B cell (primary cell): ENCODE results near the gene PROB1. TPM values are rescaled to one million over a fixed set of nuclear protein-coding genes. Genes with fewer than 3 reads are reported as not detected.

Experiments used
- ATAC-seq: fragments of 200-7000 bp; cut with Tn5 transposase; one replicate; pipeline ENCODE4 v1.10.0; 2021; ENCODE audit warnings: low read depth, mild to moderate bottlenecking, moderate number of reproducible peaks, moderate library complexity
- CTCF ChIA-PET: fragments of 350-600 bp; sonication (Branson Sonifier 250); formaldehyde crosslinking; loops from one replicate; lab custom pipeline; 2021; ENCODE audit warnings: antibody characterized with exemption, inconsistent platforms; lab: Charles Lee
- POLR2A ChIA-PET: fragments of 350-600 bp; sonication (Branson Sonifier 250); formaldehyde crosslinking; loops from one replicate; lab custom pipeline; 2021; ENCODE audit warnings: antibody characterized with exemption; lab: Charles Lee
- DNase-seq: peaks from one replicate; pipeline ENCODE4 v3.0.0; 2013
- H2AFZ ChIP-seq: 2 replicates; pipeline ENCODE4 v1.6.1; 2012; ENCODE audit warnings: mild to moderate bottlenecking, low read depth, low read length; ENCODE audit not compliant: insufficient read depth, poor library complexity, severe bottlenecking
- H3K27ac ChIP-seq, 2 donors: 1 replicate in 1 of 2; 2 replicates in 1 of 2; pipeline ENCODE4 v1.5.1; 2012 to 2013; ENCODE audit warnings: low read length in 2 of 2, mild to moderate bottlenecking in 2 of 2, moderate library complexity in 1 of 2
- H3K27me3 ChIP-seq, 4 experiments: fragments of 200-600 bp in 1 of 4; sonication (generic) in 1 of 4; replicated peaks in 1 of 4; 1 replicate in 2 of 4; 2 replicates in 2 of 4; pipeline versions ENCODE4 v1.6.1 to v1.7.0; 2013 to 2016; ENCODE audit warnings: low read length in 3 of 4, mild to moderate bottlenecking in 2 of 4, mixed read lengths in 1 of 4, moderate library complexity in 1 of 4; ENCODE audit not compliant: insufficient read depth in 4 of 4, control insufficient read depth in 3 of 4; ENCODE audit errors: control extremely low read depth in 1 of 4
- H3K36me3 ChIP-seq, 2 experiments: replicated peaks in 1 of 2; 1 replicate in 1 of 2; 2 replicates in 1 of 2; pipeline versions ENCODE4 v1.6.1 to v1.7.1; 2013; ENCODE audit warnings: low read length in 1 of 2; ENCODE audit not compliant: insufficient read depth in 2 of 2, control insufficient read depth in 1 of 2; ENCODE audit errors: control extremely low read depth in 1 of 2, extremely low read depth in 1 of 2
- H3K4me1 ChIP-seq, 2 donors: fragments of 200-600 bp in 1 of 2; sonication (generic) in 1 of 2; 1 replicate in 1 of 2; 2 replicates in 1 of 2; pipeline versions ENCODE4 v1.5.1 to v1.6.1; 2013 to 2017; ENCODE audit warnings: low read length in 2 of 2; ENCODE audit not compliant: control insufficient read depth in 2 of 2, insufficient read depth in 2 of 2
- H3K4me2 ChIP-seq: replicated peaks from 2 replicates; pipeline ENCODE3; 2012; ENCODE audit warnings: mild to moderate bottlenecking, low read depth, low read length; ENCODE audit not compliant: poor library complexity, severe bottlenecking
- H3K4me3 ChIP-seq, 5 experiments: fragments of 200-600 bp in 1 of 5; sonication (generic) in 1 of 5; 1 replicate in 3 of 5; 2 replicates in 2 of 5; pipeline versions ENCODE4 v1.5.1 to v1.7.0; 2011 to 2016; ENCODE audit warnings: low read length in 4 of 5, mild to moderate bottlenecking in 4 of 5, low read depth in 2 of 5, control low read depth in 1 of 5, moderate library complexity in 1 of 5; ENCODE audit not compliant: insufficient read depth in 1 of 5; ENCODE audit errors: control extremely low read depth in 1 of 5, extremely low read depth in 1 of 5
- H3K79me2 ChIP-seq: fragments of 200-600 bp; sonication (generic); one replicate; pipeline ENCODE4 v1.6.0; 2016; ENCODE audit warnings: low read length; ENCODE audit not compliant: control insufficient read depth, insufficient read depth
- H3K9ac ChIP-seq: fragments of 200-600 bp; sonication (generic); 2 replicates; pipeline ENCODE4 v1.6.1; 2017; ENCODE audit warnings: mild to moderate bottlenecking, low read length, moderate library complexity
- H3K9me3 ChIP-seq, 3 donors: one replicate each; pipeline versions ENCODE4 v1.6.1 to v1.7.1; 2013; ENCODE audit warnings: low read length in 2 of 3; ENCODE audit not compliant: control insufficient read depth in 2 of 3, insufficient read depth in 1 of 3; ENCODE audit errors: control extremely low read depth in 1 of 3
- H4K20me1 ChIP-seq: 2 replicates; pipeline ENCODE4 v1.6.0; 2012; ENCODE audit warnings: mild to moderate bottlenecking, low read length; ENCODE audit not compliant: insufficient read depth, control insufficient read depth, poor library complexity, severe bottlenecking
- H3K27ac Mint-ChIP-seq: one replicate; pipeline ENCODE4 v1.8.0; 2021; ENCODE audit warnings: mixed read lengths
- H3K27me3 Mint-ChIP-seq: one replicate; pipeline ENCODE4 v1.8.0; 2021; ENCODE audit warnings: mixed read lengths
- H3K4me1 Mint-ChIP-seq: one replicate; pipeline ENCODE4 v1.8.0; 2021; ENCODE audit warnings: mixed read lengths
- H3K4me3 Mint-ChIP-seq: one replicate; pipeline ENCODE4 v1.8.0; 2021; ENCODE audit warnings: mixed read lengths
- H3K9me3 Mint-ChIP-seq: one replicate; pipeline ENCODE4 v1.8.0; 2022; ENCODE audit warnings: mixed read lengths; ENCODE audit not compliant: insufficient read depth
- EZH2 ChIP-seq: IDR thresholded peaks from 2 replicates; pipeline ENCODE4 v1.6.1; 2012; ENCODE audit warnings: borderline replicate concordance, low read depth, mild to moderate bottlenecking, moderate library complexity, low read length; ENCODE audit not compliant: insufficient read depth, poor library complexity, severe bottlenecking
- WGBS: methylation state at CpG from one replicate; pipeline ENCODE4 v1.1.5; 2013; ENCODE audit warnings: missing lambda C conversion rate; ENCODE audit not compliant: insufficient coverage; 5-methylcytosine and 5-hydroxymethylcytosine counted together
- intact Hi-C: fragments of 100-400 bp; cut with micrococcal nuclease; formaldehyde crosslinking; loops from one replicate; pipeline ENCODE4 v1.10.0; 2022
- polyA plus RNA-seq: library from polyadenylated mRNA; depleted of rRNA; stranded (reverse); fragments of >200 nt; gene quantifications from 2 replicates; pipeline ENCODE4 v1.2.3, GENCODE V29; 2012
- total RNA-seq, 2 donors: library from RNA; stranded (reverse); fragments of 120-200 nt in 1 of 2; gene quantifications; 1 replicate in 1 of 2; 2 replicates in 1 of 2; pipeline versions ENCODE4 v1.2.3 to v1.2.4, GENCODE V29; 2013 to 2022
- TF ChIP-seq, protein P1 (sequence below): fragments of 200-600 bp; IDR thresholded peaks from one replicate; pipeline ENCODE4 v1.8.0; 2022; ENCODE audit warnings: antibody characterized with exemption, mild to moderate bottlenecking

The PROB1 gene
- total and polyA plus RNA-seq, 2 donors (not counting 1 experiment from before 2014, with no cell fraction given): 1.2 to 3.7 TPM

DNA sequence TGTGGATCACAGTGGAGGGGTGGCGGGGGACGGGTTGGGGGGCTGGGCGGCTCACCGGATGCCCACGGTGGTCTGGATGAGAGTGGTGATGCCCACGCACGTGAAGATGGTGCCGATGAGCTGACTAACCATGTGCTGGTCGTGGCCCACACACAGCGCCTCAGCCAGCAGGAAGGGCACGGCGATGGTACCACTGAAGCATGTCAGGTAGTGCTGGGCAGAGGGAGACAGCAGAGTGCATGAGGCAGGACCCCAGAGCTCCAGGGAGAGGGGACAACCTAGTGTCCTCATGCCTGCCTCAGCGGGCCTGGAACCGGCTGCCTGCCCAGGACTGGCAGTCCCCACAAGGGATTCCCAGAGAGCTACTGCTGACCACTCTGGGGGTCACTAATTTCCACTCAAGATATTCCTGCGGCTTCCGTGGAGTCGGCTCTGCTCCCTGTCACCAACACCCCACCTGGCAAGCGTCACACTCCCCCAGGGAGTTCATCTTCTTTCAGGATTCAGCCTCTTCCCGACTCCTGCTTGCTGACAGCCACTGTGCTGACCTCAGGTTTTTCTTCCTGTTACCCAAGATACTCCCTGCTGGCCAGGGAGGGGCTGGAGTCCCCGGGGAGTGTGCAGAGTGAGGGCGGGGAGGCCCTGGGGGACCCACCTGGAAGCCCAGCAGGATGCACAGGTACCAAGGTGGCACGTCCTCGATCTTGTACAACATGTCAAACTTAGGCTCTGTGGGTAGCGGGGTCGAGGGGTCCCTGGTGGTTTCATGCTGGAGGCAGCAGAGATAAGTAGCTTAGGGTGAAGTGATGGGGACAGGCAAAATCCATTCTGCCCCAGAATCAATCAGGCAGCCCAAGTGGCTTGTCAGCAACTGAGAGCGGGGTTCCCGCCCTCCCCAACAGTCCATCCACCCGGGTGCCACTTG lies 12.8 kb downstream of the PROB1 start:
- 77% methylated on average over 24 of the region's 28 CpGs for WGBS
- POLR2A ChIA-PET: no interaction called here
- Histone ChIP-seq H3K79me2 (peaks cover 34% of the 10 kb centered on the region), H3K9me3 (no peaks in the 10 kb centered on the region), H4K20me1 (no peaks in the 10 kb centered on the region), H2AFZ (no peak overlapping the region), H3K4me2 (peak overlapping the region; percentile 35), H3K9ac (no peak overlapping the region), H3K4me1 (peaks cover 30 to 48% of the 10 kb centered on the region in 2 donors), H3K36me3 (peaks cover 0 to 2% of the 10 kb centered on the region in 2 experiments), H3K27ac (no peak overlapping the region), H3K4me3 (no peak overlapping the region), H3K27me3 (no peaks in the 10 kb centered on the region)
- TF ChIP-seq EZH2: no peak
- TF ChIP-seq, protein P1, sequence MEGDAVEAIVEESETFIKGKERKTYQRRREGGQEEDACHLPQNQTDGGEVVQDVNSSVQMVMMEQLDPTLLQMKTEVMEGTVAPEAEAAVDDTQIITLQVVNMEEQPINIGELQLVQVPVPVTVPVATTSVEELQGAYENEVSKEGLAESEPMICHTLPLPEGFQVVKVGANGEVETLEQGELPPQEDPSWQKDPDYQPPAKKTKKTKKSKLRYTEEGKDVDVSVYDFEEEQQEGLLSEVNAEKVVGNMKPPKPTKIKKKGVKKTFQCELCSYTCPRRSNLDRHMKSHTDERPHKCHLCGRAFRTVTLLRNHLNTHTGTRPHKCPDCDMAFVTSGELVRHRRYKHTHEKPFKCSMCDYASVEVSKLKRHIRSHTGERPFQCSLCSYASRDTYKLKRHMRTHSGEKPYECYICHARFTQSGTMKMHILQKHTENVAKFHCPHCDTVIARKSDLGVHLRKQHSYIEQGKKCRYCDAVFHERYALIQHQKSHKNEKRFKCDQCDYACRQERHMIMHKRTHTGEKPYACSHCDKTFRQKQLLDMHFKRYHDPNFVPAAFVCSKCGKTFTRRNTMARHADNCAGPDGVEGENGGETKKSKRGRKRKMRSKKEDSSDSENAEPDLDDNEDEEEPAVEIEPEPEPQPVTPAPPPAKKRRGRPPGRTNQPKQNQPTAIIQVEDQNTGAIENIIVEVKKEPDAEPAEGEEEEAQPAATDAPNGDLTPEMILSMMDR: no peak
- intact Hi-C loops: no loop called here
- DNase-seq (peak; percentile 20), ATAC-seq (no peak)
- CTCF ChIA-PET: interaction anchor here (1.7 kb wide), 1 partner anchor 10 kb away, joined by 3 read pairs; no protein-coding TSS in a partner anchor
- Mint-ChIP-seq H3K4me1 (peaks cover 50% of the 10 kb centered on the region), H3K4me3 (no peak overlapping the region), H3K27ac (peak overlapping the region; percentile 37), H3K9me3 (no peaks in the 10 kb centered on the region), H3K27me3 (no peaks in the 10 kb centered on the region)
